Measurements from ENCODE around the gene UST. TPM values are rescaled to one million over a fixed set of nuclear protein-coding genes. Genes with fewer than 3 reads are reported as not detected.
"Not testable (repeated sequence)": the region's sequence is repeated elsewhere in the genome, so short reads cannot be mapped to it uniquely, and the experiment has no call there.

UST gene
- total RNA-seq, 1 donor: 36.1 TPM

GRCh38 chr6:148775161-148775560, 28.3 kb downstream of the UST start:
- DNase-seq (ENCODE audit: low read depth): no peak
- H3K4me3 ChIP-seq (ENCODE audit: low read depth, low read length): no peak overlapping the region
- TF ChIP-seq CTCF (IDR thresholded peaks at IDR 0.05; ENCODE audit: insufficient read depth, low read length): no peak

GRCh38 chr6:148776321-148777308, 29.8 kb downstream of the UST start:
- TF ChIP-seq CTCF (IDR thresholded peaks at IDR 0.05; ENCODE audit: insufficient read depth, low read length): no peak
- H3K4me3 ChIP-seq (ENCODE audit: low read depth, low read length): peak overlapping the region; percentile 50
- DNase-seq (ENCODE audit: low read depth): peak; percentile 85

- H3K4me3 ChIP-seq (ENCODE audit: low read depth, low read length): no peak overlapping the region
- TF ChIP-seq CTCF (IDR thresholded peaks at IDR 0.05; ENCODE audit: insufficient read depth, low read length): no peak
- DNase-seq (ENCODE audit: low read depth): peak; percentile 75
Measured at GRCh38 chr6:148779142-148779562, 32.3 kb downstream of the UST start.

- not testable (repeated sequence) for H3K4me3 ChIP-seq (ENCODE audit: low read depth, low read length); DNase-seq (ENCODE audit: low read depth)
Measured at GRCh38 chr6:148780423-148780822, 33.6 kb downstream of the UST start.

GRCh38 chr6:148780918-148781436, 34.1 kb downstream of the UST start:
- DNase-seq (ENCODE audit: low read depth): no peak
- no peak for TF ChIP-seq CTCF (IDR thresholded peaks at IDR 0.05; ENCODE audit: insufficient read depth, low read length)

GRCh38 chr6:148789948-148790347, 43.1 kb downstream of the UST start:
- no peak for TF ChIP-seq CTCF (IDR thresholded peaks at IDR 0.05; ENCODE audit: insufficient read depth, low read length)
- DNase-seq (ENCODE audit: low read depth): no peak
- no peak overlapping the region for H3K4me3 ChIP-seq (ENCODE audit: low read depth, low read length)

More at GRCh38 chr6:148780918-148781436, 34.1 kb downstream of the UST start:
- H3K4me3 ChIP-seq (ENCODE audit: low read depth, low read length): no peak overlapping the region

- no peak for TF ChIP-seq CTCF (IDR thresholded peaks at IDR 0.05; ENCODE audit: insufficient read depth, low read length)
- H3K4me3 ChIP-seq (ENCODE audit: low read depth, low read length): no peak overlapping the region
- DNase-seq (ENCODE audit: low read depth): no peak
Measured at GRCh38 chr6:148790404-148790803, 43.6 kb downstream of the UST start.

Data from fibroblast of the aortic adventitia (primary cell).